Astrocyte of the cerebellum (primary cell): ENCODE results near the gene DMRTA2.

Experiments
- DNase-seq: peaks from one replicate; pipeline ENCODE4 v3.0.0-alpha.2; 2011; ENCODE audit warnings: low read depth
- H3K4me3 ChIP-seq: 2 replicates; pipeline ENCODE4 v1.5.1; 2011; ENCODE audit warnings: mild to moderate bottlenecking, low read depth, low read length, moderate library complexity
- in situ Hi-C: cut with HindIII; loops from 2 replicates; pipeline ENCODE4 v1.10.0; 2017; ENCODE audit warnings: low sequenced_read_pairs
- TF ChIP-seq, protein P1 (sequence below): IDR thresholded peaks from 2 replicates; pipeline ENCODE4 v1.5.1; 2012; ENCODE audit warnings: low read length, low read depth, moderate library complexity, mild to moderate bottlenecking; ENCODE audit errors: missing control alignments

DMRTA2 gene

DNA sequence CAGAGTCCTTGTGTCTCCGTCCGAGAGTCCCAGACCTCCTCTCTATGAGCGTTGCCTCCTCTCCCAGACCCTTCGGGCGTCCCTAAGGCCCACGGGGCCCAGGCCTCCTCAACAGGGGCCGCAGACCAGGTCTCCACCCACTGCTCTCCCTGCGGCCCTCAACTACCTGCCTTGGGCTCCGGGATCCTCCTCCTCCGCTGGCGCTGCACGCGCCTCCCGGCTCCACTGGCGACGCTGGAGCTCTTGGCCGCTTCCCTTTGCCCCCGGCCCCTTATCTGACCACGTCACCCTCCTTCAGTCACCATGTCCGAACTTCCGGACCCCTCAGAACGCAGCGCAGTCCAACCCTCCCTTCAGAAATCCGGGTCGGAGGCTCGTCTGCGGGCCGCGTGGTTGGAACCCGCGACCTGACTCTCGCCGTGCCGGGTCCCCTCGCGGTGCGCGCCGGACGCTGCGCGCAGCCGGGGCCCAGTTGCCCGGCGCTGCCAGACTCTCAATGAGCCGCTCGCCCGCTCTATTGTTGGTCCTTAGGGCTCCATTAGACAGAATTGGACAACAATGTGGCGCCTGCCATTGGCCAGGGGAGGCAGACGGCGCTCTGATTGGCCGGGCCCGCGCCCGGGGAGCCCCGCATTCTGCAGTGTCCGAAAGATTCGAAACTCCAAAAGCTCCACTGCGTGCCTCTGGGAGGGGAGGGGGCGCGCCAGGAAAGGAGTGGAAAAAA lies at the start of gene DMRTA2:
Gene DMRTA2, minus strand, starts transcription at position 498 of the 724 bp plus-strand sequence. CDS start 1,907 bp downstream, outside the sequence.
- peak within 1 kb of the TSS; percentile 9 for H3K4me3 ChIP-seq
- TF ChIP-seq, protein P1, sequence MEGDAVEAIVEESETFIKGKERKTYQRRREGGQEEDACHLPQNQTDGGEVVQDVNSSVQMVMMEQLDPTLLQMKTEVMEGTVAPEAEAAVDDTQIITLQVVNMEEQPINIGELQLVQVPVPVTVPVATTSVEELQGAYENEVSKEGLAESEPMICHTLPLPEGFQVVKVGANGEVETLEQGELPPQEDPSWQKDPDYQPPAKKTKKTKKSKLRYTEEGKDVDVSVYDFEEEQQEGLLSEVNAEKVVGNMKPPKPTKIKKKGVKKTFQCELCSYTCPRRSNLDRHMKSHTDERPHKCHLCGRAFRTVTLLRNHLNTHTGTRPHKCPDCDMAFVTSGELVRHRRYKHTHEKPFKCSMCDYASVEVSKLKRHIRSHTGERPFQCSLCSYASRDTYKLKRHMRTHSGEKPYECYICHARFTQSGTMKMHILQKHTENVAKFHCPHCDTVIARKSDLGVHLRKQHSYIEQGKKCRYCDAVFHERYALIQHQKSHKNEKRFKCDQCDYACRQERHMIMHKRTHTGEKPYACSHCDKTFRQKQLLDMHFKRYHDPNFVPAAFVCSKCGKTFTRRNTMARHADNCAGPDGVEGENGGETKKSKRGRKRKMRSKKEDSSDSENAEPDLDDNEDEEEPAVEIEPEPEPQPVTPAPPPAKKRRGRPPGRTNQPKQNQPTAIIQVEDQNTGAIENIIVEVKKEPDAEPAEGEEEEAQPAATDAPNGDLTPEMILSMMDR, result no peak
- in situ Hi-C loops, result no loop called here
- no peak for DNase-seq

DNA sequence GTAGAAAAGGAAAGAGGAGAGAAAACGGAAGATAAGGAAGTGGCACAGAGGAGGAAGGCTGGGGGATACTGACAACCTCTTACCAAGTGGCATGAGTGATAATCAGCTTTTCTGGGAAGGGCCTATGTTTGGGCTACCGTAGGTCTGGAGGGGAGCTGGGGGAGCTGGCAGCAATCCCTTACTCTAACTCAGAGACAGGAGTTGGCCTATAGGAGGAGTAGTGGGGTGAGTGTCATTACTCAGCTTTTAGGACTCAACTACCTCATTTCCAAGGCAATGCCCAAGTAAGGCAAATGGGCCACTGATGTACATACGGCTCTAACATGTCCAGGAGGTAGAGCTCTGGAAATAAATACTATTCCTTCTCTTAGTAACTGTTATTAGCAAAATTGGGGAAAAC lies 48.7 kb upstream of the DMRTA2 start:
- in situ Hi-C loops, result no loop called here
- H3K4me3 ChIP-seq, result no peak overlapping the region
- no peak for DNase-seq
- TF ChIP-seq, protein P1, result no peak

DNA sequence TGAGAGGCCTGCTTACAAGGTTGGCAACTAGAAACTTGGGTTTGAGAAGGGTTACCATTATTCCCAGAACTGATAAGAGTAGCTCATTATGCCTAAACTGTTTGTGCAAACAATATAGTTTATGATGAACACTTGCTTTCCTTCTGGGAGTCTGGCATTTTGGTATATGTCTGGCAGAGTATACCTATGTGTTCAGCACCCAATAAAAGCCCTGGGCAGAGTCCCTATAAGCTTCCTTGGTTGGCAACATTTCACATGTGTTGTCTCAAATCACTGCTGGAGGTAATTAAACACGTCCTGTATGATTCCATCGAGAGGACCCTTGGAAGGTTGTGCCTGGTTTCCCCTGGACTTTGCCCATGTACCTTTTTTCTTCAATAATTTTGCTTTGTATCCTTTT lies 39.7 kb upstream of the DMRTA2 start:
- TF ChIP-seq, protein P1, result no peak
- no peak overlapping the region for H3K4me3 ChIP-seq
- in situ Hi-C loops, result no loop called here
- DNase-seq, result no peak

DNA sequence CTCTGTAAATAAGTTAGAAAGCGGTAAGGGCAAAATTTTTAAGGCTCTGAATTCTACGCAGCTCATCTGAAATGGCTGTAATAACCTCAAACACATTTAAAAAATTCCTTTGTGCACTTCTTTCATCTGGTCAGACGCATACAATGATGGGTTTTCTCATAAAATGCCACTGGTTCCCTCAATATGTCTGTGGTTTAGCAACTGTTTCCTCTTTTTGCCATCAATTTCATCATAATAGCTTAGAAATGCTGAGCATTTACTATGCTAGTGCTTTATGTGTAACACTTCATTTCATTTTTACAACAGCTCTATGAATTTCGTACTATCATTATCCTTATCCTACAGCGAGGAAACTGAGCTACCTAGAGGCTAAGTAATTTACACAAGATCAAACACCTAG lies 35.3 kb upstream of the DMRTA2 start:
- no peak overlapping the region for H3K4me3 ChIP-seq
- no peak for DNase-seq
- TF ChIP-seq, protein P1, result no peak
- in situ Hi-C loops, result no loop called here

DNA sequence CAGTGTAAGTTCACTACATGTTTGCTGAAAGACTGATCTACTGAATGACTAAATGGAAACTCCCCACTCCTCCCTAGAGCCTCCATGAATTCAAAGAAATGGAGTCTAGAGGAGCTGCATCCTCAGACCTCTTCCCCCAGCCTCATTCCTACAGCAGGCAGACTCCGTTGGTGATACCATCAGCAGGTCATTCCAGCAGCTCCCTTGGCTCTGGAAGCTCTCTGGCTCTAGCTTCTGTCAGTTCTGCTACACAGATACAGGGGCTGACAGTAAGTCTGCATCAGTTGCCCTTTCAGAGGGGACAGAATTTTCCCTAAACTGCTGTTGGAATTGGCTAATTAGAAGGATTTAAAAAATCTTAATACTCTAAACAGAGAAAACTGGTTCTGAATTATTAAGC lies 31.7 kb upstream of the DMRTA2 start:
- in situ Hi-C loops, result no loop called here
- no peak overlapping the region for H3K4me3 ChIP-seq
- no peak for DNase-seq
- TF ChIP-seq, protein P1, result no peak

DNA sequence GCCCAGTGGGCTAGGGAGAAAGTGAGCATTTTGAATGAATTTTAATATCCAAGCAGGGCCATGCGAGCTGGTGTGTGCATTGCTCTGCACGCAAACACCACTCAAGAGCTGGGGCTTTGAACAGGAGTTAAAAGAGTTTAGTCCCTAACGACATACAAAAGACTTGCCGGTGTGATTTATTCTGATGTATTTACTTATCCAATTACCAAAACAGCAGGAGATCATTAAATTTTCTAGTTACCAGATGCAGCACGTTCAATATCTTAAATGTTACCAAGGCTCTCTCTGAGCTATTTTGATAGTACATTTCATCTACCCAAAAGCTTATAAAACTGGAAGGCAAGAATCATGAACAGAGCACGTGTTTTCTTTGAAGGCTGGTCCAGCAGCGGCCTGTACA lies 30.0 kb upstream of the DMRTA2 start:
- H3K4me3 ChIP-seq, result no peak overlapping the region
- TF ChIP-seq, protein P1, result no peak
- no peak for DNase-seq
- in situ Hi-C loops, result no loop called here

DNA sequence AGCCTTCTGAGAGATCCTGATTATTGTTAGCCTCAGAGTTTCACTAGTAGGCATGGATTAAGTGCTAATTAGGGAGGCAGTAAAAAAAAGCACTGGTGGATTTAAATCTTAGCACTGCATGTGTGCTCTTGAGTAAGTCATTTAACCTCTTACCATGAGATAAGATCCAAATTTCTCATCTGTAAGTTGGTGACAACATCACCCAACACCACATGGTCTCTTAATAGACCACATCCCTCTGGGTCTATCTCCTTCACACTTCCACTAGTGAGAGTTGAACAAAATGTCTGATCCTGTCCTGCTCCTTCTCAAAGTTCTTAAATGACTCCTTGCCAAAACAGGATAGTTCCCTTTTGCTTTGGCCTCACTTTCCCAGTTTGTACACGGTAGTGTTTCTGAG lies 29.5 kb upstream of the DMRTA2 start:
- no peak for DNase-seq
- in situ Hi-C loops, result no loop called here
- TF ChIP-seq, protein P1, result no peak

More for the DNA sequence above, 29.5 kb upstream of the DMRTA2 start:
- H3K4me3 ChIP-seq, result no peak overlapping the region
